ENCODE results near the gene RGP1.
A peak's percentile ranks its signal among the peaks of the same experiment; 100 is the strongest.

RGP1 gene

DNA sequence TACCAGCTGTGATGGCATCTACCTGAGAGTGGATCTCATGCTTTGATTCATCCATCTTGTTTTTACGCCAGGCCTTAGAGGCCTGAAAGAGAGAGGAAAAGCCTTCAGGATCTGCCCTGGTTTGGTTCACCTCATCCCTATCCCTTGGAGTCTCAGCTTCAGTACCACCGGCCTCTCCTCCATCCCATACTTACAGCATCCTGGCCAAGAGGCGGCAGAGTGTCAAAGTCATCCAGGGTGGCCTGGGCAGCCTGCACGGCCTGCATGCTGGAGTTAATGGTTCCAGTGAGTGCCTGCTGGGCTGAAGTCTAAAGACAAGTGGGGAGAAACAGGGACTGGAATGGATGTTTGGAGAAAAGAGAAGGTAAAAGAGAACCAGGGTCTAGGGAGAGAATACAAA is 29.5 kb upstream of the RGP1 start:
- DNase-seq (ENCODE audit: low spot score) = no peak

DNA sequence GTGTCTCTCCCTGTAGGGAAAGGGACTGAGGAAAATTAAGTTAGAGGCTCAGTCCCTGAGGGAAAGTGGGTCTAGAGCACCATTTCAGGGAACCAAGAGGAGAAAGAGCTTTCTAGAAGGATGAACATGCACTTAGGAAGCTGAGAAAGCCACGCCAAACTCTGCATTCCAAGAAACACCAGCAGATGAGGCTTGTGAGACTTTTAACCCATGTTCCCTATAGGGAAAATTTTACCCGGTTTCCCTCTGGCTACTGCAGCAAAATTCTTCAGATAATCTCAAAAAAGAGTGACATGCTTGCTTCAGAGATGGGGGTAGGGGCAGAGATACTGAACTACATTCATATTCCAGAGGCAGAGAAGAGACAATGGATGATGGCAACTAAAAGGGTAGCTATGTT is 25.7 kb upstream of the RGP1 start:
- DNase-seq (ENCODE audit: low spot score) = no peak

DNA sequence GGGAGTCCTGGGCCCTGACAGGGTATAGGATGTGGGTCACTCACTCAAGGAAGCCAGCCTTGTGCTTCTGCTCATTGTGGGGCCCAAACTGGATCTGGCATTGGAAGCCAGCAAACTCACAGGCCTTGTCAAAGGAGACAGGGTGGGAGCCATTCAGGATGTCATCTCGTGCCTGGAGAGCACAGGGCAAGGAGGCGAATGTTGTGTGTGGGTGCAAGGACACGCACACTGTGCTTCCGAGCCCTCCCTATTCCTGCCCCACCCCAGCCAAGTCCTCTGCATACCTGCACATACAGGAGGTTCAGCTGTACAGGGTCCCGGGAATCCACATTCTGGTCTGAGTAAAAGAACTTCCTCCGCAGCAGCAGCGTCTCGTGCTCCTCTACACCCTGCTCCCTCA is 25.2 kb upstream of the RGP1 start:
- no peak for DNase-seq (ENCODE audit: low spot score)

DNA sequence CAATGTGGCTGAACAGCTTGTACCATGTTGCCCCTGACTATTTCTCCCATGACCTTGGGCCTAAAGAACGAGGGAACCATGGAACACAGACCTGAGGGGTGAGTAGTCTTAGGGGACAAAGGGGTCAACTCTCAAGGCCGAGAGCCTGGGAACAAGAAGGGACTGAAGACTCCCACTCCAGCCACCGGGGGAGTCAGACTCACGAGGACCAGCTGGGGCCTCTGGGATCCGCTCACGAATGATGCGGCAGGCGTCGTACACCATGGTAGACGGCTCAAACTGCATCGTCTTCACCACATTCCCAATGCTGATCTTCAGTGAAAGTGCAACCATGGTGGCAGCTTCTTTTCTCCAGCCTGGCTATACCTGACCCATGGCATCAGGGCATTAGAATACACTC is 23.7 kb upstream of the RGP1 start:
- no peak for DNase-seq (ENCODE audit: low spot score)

DNA sequence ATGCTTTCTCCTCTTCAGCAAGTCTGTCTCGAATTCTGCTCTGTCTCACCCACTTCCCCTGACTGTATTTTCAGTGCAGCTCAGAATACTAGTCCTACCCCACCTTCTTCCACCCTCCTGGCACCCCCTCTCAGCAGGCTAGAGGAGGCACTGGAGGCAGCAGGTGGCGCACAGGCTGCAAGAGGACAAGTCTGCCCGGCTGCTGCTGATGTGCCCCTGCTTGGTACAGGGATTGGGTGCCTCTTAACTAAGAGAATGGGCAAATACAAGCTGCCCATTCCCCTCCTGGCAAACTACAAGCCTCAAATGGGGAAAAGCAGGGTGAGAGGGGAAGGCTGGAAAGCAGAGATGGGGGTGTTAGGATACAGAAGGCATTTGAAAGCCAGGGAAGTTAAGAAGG is 22.2 kb upstream of the RGP1 start:
- no peak for DNase-seq (ENCODE audit: low spot score)

DNA sequence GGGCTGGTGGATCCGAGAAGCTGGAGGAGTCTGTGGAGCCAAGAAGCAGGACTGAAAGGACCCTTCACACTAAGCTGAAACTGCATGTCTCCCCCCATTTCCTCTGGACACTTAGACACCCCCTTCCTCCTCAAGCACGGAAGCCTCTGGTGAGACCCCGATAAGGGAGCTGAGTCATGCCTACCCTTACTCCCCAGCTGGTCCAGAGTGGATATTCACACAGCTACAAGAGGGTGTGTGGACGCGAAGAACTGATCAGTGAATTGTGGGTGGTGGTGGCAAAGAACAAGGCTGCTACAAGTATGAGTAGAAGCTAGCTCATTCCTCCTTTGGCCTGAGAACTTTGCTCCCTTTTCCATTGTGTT is 21.4 kb upstream of the RGP1 start:
- no peak for DNase-seq (ENCODE audit: low spot score)

DNA sequence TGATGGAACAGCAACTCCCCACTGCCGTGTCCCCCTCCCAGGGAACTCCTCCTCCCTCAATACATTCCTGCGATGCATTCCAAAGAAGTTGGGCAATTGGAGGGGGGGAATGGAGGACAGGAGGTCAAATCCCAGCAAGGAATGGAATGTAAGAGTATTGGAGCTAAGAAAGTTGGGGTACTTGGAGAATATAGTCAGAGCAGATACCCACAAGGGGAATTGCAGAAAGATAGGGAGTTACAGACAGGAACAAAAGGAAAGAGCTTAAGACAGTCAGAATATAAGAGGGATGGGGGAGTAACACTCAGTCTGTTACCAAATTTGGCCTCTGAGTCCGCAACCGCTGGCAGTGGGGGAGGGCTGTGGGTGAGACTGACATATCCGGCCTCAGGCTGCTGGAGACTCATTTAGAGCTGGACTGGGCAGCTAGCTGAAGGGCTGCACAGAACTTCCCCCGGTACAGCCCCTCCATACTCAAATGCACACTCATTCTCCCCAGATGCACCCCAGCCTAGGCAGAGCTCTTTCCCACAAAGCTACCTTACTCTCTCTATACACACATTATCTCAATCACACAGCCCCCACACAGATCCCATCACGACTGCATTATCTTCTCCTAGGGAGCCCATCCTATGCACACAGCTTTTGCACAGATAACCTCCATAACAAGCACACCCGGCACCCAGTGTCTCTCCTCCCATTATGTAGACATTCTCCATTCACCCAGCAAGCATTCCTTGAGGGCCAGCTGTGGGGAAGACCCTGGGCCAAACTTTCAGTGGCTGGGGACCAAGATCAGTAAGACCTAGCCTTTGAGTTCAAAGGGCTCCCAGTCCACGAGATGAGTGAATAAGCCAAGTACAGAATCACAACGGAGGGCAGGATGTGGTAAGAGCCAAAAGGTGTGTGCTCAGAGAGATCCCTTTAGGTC is 20.8 kb upstream of the RGP1 start:
- DNase-seq (ENCODE audit: low spot score) = peak; percentile 46

DNA sequence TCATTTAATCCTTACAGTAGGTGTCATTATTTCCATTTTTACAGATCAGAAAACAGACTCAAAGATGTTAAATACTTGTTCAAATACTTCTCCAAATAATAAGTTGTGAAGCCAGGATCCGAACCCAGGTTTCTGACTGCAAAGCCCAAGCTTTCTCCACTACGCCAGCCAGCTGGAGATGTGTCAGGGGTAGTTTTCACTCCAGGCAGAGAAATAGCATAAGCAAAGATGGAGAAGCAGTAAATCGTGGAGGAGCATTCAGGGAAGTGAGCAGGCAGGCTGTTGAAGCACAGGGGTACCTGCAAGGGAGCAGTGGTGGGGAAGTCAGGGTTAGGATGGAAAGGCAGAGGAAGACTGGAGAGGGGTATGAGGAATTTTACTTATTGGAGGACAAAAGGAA is 20.0 kb upstream of the RGP1 start:
- DNase-seq (ENCODE audit: low spot score) = no peak

DNA sequence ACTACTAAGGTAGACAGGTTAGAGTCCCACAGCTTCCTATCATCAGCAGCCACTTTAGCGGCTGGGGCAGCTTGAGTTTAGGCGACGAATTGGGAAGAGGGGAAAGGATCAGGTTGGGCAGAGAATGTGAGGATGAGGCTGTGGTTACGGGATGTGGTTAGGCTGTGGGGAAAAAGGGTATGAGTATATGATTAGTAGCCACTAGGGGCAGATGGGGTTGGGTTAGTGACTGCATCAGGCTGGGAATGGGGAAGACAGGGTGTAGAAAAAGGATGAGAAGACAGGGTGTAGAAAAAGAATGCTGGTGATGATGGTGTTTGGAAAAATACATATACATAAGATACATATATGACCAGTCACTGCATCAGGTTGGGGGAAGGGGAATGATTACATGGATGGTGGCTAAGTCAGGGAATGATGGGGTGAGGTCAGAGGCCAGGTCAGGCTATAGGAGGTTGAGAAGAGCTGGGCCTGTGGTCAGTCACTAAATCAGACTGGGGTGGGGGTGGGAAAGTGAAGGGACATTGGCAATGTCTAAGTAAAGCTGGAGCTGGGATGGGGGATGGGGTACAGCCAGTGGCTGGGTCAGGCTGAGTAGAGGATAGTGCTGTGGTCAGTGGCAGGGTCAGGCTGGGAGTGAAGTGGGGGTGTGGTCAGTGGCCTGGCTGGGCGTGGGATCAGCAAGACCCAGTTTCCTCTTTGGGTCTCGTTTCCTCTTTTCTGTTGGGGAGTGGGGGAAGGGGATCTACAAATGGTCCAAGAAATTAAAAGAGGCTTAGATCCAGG is 19.2 kb upstream of the RGP1 start:
- peak; percentile 92 for DNase-seq (ENCODE audit: low spot score)

DNA sequence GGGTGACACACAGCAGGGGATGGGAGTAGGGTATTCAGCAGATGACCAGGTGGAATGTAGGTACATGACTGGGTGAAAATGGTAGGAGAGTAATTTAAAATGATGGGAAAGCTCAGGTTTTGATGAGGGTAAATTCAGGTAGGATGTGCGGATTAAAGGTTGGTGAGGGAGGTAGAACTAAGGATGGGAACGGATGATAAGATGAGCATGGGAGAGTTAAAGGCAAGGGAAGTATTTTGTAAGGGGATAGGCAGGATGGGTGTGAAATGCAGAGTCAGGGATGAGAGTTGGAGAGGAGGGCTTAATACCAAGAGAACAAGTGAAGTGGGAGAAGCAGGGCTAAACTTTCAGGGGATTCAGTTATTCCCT is 18.6 kb upstream of the RGP1 start:
- no peak for DNase-seq (ENCODE audit: low spot score)

DNA sequence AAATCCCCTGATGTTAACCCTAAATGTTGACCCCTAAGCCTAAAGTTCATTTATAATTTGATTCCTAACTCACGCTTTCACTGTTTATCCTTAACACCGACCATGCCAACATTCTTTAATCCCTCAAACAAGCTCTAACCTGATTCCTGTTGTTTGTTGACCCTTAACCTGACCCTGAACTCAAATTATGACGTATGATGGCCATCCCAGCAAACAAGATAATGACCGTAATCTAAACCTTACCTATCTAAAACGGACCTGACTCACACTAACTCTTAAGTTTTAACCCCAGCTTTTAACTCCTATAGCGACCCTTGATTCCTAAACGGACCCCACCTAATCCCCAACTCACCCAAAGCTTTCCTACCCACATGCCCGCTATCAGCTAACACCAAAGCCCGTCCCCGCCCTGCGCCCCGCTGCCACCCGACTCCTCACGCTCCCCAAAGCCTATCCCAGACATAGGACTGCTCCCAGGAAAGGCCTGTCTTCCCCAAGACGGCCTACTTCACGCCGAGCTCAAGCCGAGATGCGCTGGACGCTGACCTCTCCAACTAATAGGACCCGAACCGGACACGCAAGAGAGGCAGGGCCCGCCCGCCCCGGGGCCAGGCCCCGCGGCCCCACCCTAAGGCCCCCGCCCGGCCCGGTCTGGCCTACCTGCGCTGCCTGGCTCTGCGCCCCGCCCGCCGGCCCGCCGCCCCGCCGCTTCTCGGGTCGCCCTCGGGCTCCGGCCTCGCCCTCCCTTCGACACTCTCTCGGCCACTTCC is 17.5 kb upstream of the RGP1 start:
- no peak for DNase-seq (ENCODE audit: low spot score)

DNA sequence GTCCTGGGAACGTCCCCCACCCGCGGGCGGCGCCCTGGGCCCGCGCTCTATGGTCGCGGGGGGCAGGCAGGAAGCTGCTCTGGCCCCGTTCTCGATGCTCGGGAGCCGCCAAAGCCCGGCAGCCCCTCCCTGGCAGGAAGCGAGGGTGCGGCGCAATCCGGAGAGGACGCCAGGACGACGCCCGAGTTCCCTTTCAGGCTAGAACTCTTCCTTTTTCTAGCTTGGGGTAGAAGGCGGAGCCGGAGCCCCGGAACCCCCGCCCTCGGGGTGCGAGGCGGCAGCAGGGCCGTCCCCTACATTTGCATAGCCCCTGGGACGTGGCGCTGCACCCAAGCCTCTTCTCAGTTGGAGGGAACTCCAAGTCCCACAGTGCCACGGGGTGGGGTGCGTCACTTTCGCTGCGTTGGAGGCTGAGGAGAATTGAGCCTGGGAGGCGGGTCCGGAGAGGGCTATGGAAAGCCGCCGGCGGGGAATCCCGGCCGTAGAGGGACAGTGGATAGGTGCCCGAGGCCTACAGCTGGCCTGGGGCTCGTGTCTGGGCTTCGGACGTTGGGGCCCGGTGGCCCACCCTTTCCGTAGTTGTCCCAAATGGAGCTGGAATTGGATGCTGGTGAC is 16.8 kb upstream of the RGP1 start, which contains the start of the genes CREB3 and TLN1:
CREB3 (plus strand) TSS at position 482 of the 615 bp plus-strand sequence; CDS start at position 589, 107 bp downstream.
TLN1 (minus strand) TSS at position 11 of the 615 bp plus-strand sequence. CDS start 6,501 bp downstream, outside the sequence.
- DNase-seq (ENCODE audit: low spot score) = peak; percentile 91

DNA sequence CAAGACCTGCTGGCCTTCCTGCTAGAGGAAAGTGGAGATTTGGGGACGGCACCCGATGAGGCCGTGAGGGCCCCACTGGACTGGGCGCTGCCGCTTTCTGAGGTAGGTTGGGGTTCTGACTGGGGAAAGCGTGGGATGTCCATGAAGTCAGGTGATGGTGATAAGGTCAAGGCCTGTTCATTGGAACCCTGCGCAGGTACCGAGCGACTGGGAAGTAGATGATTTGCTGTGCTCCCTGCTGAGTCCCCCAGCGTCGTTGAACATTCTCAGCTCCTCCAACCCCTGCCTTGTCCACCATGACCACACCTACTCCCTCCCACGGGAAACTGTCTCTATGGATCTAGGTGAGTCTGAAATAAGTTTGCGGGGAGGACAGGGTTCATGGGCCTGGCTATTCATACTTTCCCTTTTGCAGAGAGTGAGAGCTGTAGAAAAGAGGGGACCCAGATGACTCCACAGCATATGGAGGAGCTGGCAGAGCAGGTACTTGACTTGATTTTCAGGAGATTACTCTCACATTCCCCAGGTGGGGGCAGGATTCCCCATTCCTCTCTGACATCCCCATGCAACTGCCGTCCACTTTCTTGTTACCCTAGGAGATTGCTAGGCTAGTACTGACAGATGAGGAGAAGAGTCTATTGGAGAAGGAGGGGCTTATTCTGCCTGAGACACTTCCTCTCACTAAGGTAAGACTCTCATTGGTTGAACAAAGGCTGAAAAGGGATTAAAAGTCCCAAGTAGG is 16.1 kb upstream of the RGP1 start:
- peak; percentile 52 for DNase-seq (ENCODE audit: low spot score)

DNA sequence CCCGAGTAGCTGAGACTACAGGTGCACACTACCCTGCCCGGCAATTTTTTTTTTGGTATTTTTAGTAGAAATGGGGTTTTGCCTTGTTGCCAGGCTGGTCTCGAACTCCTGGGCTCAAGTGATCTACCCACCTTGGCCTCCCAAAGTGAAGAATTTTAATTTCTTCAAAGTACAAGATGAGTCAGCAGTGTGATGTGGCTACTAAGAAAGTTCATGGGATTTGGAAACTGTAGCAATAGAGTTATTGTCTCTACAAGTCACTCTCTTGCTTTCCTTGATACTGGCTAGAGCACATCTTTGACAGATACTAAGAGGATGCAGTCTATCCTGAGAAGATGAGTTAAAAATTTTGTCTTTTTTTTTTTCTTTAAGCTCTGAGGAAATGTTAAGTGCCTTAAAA is 15.0 kb upstream of the RGP1 start:
- no peak for DNase-seq (ENCODE audit: low spot score)

DNA sequence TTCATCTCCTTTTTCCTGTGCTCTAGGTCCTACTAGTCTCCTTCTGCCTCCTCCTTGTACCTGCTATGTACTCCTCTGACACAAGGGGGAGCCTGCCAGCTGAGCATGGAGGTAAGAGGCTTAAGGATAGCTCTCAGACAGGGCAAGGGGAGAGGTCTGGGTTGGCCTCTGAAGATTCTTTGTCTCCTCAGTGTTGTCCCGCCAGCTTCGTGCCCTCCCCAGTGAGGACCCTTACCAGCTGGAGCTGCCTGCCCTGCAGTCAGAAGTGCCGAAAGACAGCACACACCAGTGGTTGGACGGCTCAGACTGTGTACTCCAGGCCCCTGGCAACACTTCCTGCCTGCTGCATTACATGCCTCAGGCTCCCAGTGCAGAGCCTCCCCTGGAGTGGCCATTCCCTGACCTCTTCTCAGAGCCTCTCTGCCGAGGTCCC is 12.9 kb upstream of the RGP1 start:
- peak; percentile 69 for DNase-seq (ENCODE audit: low spot score)

DNA sequence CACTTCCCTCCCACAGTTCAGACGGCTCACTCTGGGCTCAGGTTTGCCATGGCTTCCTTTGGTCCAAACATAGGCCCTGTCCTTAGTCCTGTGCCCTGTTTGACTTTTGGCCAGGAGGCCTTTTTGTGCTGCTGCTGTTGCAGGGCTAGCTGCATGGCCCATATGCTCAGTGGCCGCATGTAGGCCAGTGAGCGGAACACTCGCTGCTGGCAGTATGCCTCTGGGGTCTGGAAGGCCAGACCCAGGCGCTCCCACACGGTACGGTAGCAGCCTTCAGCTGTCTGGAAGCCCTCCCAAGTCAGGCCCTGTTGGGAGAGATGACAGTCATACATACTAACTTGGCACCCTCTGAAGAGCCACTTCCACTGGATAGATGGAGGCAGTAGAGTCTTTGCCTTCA is 11.9 kb upstream of the RGP1 start:
- no peak for DNase-seq (ENCODE audit: low spot score)

DNA sequence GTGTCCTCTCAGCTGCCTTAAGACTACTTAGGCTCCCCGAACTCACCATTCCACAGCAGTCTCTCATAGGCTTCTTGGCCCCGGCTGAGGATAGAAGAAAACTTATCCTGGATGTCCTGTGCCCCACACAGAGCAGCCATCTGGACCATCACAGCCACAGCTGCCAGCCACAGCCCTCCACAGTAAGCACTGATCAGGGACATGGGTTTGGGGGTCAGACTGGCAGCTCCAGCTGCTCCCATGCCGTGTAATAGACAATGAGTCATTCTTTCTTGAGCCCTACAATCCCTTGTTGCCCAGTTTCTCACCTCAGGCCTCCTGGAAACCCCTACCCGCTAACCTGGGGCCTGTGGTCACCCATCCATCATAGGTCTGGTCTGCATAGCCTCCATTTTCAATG is 10.9 kb upstream of the RGP1 start:
- no peak for DNase-seq (ENCODE audit: low spot score)

DNA sequence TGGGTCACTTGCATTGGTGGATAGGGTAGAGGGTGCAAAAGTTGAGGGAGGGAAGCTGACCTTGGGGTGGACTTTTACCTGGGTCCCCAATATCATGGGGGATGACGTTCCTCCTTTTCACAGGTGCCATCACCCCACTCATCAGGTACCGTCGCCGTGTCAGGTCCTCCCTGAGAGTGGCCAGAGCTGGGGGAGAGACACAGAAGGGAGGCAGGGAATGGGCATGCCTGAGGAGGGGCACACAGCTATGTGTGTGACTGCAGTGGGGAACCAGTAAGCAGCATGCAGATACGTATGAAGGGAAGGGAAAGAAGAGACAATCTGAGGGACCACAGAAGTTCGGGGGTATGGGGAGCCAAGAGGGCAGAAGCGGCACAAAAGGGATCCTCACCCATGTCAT is 10.2 kb upstream of the RGP1 start:
- DNase-seq (ENCODE audit: low spot score) = no peak

DNA sequence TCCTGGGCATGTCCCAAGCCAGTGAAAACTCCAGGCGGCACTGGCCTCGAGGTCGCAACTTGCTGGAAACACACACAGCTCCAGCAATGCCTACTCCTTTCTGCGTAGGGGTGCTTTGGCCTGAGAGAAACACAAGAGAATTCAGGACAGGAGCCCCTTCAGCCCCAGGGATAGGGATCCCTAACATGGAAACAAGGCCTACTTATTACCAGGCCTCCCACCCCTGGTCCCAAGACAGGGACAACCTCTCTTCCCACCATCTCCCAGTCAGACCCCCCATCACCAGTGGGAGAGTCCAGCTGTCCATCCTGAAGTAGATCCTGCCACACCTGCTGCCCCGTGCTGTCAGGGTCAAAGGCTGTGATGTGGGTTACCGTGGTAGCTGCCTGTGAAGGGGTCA is 8.8 kb upstream of the RGP1 start:
- no peak for DNase-seq (ENCODE audit: low spot score)

DNA sequence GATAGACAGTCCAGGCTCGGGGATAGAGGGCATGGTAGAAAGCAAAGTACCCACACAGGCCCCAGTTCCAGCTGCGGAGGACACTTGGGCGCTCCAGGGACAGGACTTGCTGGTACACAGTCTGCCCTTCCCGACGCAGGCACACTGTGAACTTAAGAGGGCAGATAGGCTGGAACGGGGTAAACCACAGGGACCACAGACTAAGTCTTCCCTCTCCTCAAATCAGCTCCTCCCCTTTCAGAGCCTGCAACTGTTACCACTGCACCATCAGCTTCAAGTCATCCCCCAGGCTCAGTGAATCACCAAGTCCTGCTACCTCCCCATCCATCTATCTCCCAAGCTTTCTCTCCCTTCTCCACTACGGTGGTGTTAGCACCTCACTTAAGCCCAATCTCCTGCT is 7.3 kb upstream of the RGP1 start:
- no peak for DNase-seq (ENCODE audit: low spot score)

DNA sequence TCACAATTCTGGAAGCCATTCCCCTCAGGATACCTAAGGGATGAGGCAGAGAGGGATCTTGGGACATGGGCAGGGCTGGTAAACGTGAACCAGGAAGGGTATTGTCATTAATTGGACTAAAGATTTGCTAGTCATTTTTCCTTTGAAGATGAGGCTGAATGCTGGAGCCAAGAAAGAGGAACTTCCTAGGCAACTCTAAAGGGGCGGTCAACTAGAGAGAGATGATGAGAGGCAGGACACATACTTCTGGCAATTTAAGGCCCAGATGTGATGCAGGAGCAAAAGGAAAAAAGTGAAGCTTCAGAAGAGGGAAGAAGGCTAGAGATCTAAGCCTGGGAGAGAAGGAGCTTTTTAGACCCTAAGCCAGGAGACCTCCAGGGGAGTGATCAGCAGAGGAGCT is 5.6 kb upstream of the RGP1 start:
- no peak for DNase-seq (ENCODE audit: low spot score)
